ENCODE measurements around the gene ALDH2. TPM values are rescaled to one million over a fixed set of nuclear protein-coding genes. Genes with fewer than 3 reads are reported as not detected.
"Not testable (repeated sequence)": the region's sequence is repeated elsewhere in the genome, so short reads cannot be mapped to it uniquely, and the experiment has no call there.

ALDH2 gene
- polyA plus RNA-seq, 1 donor from 2014 or later: 11.9 TPM

GRCh38 chr12:111819191-111820158 lies 52.7 kb downstream of the ALDH2 start:
- Mint-ChIP-seq H3K36me3 (no peaks in the 10 kb centered on the region), H3K27me3 (peaks cover 9% of the 10 kb centered on the region), H3K4me1 (no peaks in the 10 kb centered on the region), H3K9me3 (no peaks in the 10 kb centered on the region), H3K4me3 (no peak overlapping the region), H3K27ac (no peak overlapping the region)

GRCh38 chr12:111820828-111821227 lies 54.1 kb downstream of the ALDH2 start:
- H3K36me3 Mint-ChIP-seq, H3K27ac Mint-ChIP-seq, H3K9me3 Mint-ChIP-seq, H3K4me3 Mint-ChIP-seq, H3K27me3 Mint-ChIP-seq, H3K4me1 Mint-ChIP-seq: not testable (repeated sequence)

GRCh38 chr12:111822886-111823285 lies 56.2 kb downstream of the ALDH2 start:
- Mint-ChIP-seq H3K27me3 (peaks cover 11% of the 10 kb centered on the region), H3K36me3 (no peaks in the 10 kb centered on the region), H3K4me1 (no peaks in the 10 kb centered on the region), H3K4me3 (no peak overlapping the region), H3K27ac (no peak overlapping the region), H3K9me3 (no peaks in the 10 kb centered on the region)

- H3K4me3 Mint-ChIP-seq: no peak overlapping the region
- no peaks in the 10 kb centered on the region for H3K9me3 Mint-ChIP-seq
- H3K4me1 Mint-ChIP-seq: no peaks in the 10 kb centered on the region
- H3K27ac Mint-ChIP-seq: no peak overlapping the region
- H3K27me3 Mint-ChIP-seq: peaks cover 11% of the 10 kb centered on the region
- peaks cover 2% of the 10 kb centered on the region for H3K36me3 Mint-ChIP-seq
Observed at GRCh38 chr12:111823891-111824290, 57.2 kb downstream of the ALDH2 start.

GRCh38 chr12:111824312-111824711 lies 57.6 kb downstream of the ALDH2 start:
- H3K9me3 Mint-ChIP-seq, H3K4me1 Mint-ChIP-seq, H3K27ac Mint-ChIP-seq, H3K4me3 Mint-ChIP-seq, H3K36me3 Mint-ChIP-seq: not testable (repeated sequence)
- H3K27me3 Mint-ChIP-seq: peaks cover 11% of the 10 kb centered on the region

- peaks cover 2% of the 10 kb centered on the region for H3K36me3 Mint-ChIP-seq
- H3K27ac Mint-ChIP-seq: no peak overlapping the region
- no peak overlapping the region for H3K4me3 Mint-ChIP-seq
- no peaks in the 10 kb centered on the region for H3K4me1 Mint-ChIP-seq
- H3K9me3 Mint-ChIP-seq: no peaks in the 10 kb centered on the region
- peaks cover 10% of the 10 kb centered on the region for H3K27me3 Mint-ChIP-seq
Observed at GRCh38 chr12:111825509-111825908, 58.8 kb downstream of the ALDH2 start.

- peaks cover 10% of the 10 kb centered on the region for H3K27me3 Mint-ChIP-seq
- no peaks in the 10 kb centered on the region for H3K4me1 Mint-ChIP-seq
- H3K36me3 Mint-ChIP-seq: peaks cover 2% of the 10 kb centered on the region
- H3K9me3 Mint-ChIP-seq: no peaks in the 10 kb centered on the region
- H3K27ac Mint-ChIP-seq: no peak overlapping the region
- no peak overlapping the region for H3K4me3 Mint-ChIP-seq
Observed at GRCh38 chr12:111826316-111826715, 59.6 kb downstream of the ALDH2 start.

GRCh38 chr12:111826992-111827391 lies 60.3 kb downstream of the ALDH2 start:
- H3K36me3 Mint-ChIP-seq: peaks cover 2% of the 10 kb centered on the region
- no peak overlapping the region for H3K27ac Mint-ChIP-seq
- H3K4me1 Mint-ChIP-seq: no peaks in the 10 kb centered on the region
- peaks cover 10% of the 10 kb centered on the region for H3K27me3 Mint-ChIP-seq
- no peaks in the 10 kb centered on the region for H3K9me3 Mint-ChIP-seq
- H3K4me3 Mint-ChIP-seq: no peak overlapping the region

GRCh38 chr12:111827907-111828306 lies 61.2 kb downstream of the ALDH2 start:
- Mint-ChIP-seq H3K9me3 (no peaks in the 10 kb centered on the region), H3K36me3 (peaks cover 2% of the 10 kb centered on the region), H3K4me1 (no peaks in the 10 kb centered on the region), H3K27me3 (peaks cover 6% of the 10 kb centered on the region), H3K27ac (no peak overlapping the region), H3K4me3 (no peak overlapping the region)

- H3K4me3 Mint-ChIP-seq: no peak overlapping the region
- H3K9me3 Mint-ChIP-seq: no peaks in the 10 kb centered on the region
- no peak overlapping the region for H3K27ac Mint-ChIP-seq
- peaks cover 5% of the 10 kb centered on the region for H3K27me3 Mint-ChIP-seq
- peaks cover 2% of the 10 kb centered on the region for H3K36me3 Mint-ChIP-seq
- H3K4me1 Mint-ChIP-seq: no peaks in the 10 kb centered on the region
Observed at GRCh38 chr12:111828338-111828979, 61.7 kb downstream of the ALDH2 start.

GRCh38 chr12:111829635-111830034 lies 62.9 kb downstream of the ALDH2 start:
- not testable (repeated sequence) for H3K4me1 Mint-ChIP-seq, H3K36me3 Mint-ChIP-seq, H3K9me3 Mint-ChIP-seq, H3K4me3 Mint-ChIP-seq, H3K27ac Mint-ChIP-seq, H3K27me3 Mint-ChIP-seq

GRCh38 chr12:111834740-111835386 lies 68.1 kb downstream of the ALDH2 start:
- not testable (repeated sequence) for H3K9me3 Mint-ChIP-seq, H3K36me3 Mint-ChIP-seq, H3K4me1 Mint-ChIP-seq, H3K27me3 Mint-ChIP-seq
- H3K27ac Mint-ChIP-seq: peak overlapping the region in 1 of 3 donors; percentile 10
- H3K4me3 Mint-ChIP-seq: peak overlapping the region in 1 of 4 donors; percentile 35

- H3K9me3 Mint-ChIP-seq, H3K4me1 Mint-ChIP-seq, H3K4me3 Mint-ChIP-seq, H3K27me3 Mint-ChIP-seq, H3K36me3 Mint-ChIP-seq: not testable (repeated sequence)
- H3K27ac Mint-ChIP-seq: peak overlapping the region in 1 of 3 donors; percentile 10
Observed at GRCh38 chr12:111835531-111836181, 68.9 kb downstream of the ALDH2 start.

- Mint-ChIP-seq H3K9me3 (peaks cover 0 to 3% (median 0%) of the 10 kb centered on the region in 3 donors), H3K36me3 (peaks cover 6% of the 10 kb centered on the region), H3K4me3 (peak overlapping the region in 1 of 4 donors; percentile 97), H3K27ac (peak overlapping the region in 1 of 3 donors; percentile 96), H3K27me3 (peaks cover 6% of the 10 kb centered on the region), H3K4me1 (peaks cover 16 to 22% (median 19%) of the 10 kb centered on the region in 3 donors)
Observed at GRCh38 chr12:111838353-111838752, 71.6 kb downstream of the ALDH2 start.

- Mint-ChIP-seq H3K36me3 (peaks cover 6% of the 10 kb centered on the region), H3K4me1 (peaks cover 24 to 32% (median 27%) of the 10 kb centered on the region in 3 donors), H3K27ac (peak overlapping the region; percentile 96 to 100 (median 99)), H3K27me3 (peaks cover 6% of the 10 kb centered on the region), H3K9me3 (peaks cover 0 to 3% (median 0%) of the 10 kb centered on the region in 3 donors), H3K4me3 (peak overlapping the region; percentile 97 to 100 (median 98))
Observed at GRCh38 chr12:111840807-111841206, 74.1 kb downstream of the ALDH2 start.
